HFF-Myc (cell line): ENCODE results near the gene BIRC5.

Experiments
- DNase-seq: peaks from one replicate; pipeline ENCODE4 v3.0.0-alpha.2; 2011; ENCODE audit warnings: low read depth; ENCODE audit errors: extremely low read depth
- H3K4me3 ChIP-seq: replicated peaks from 2 replicates; pipeline ENCODE4 v1.5.1; 2011; ENCODE audit warnings: low read depth, mild to moderate bottlenecking, control low read depth, low read length
- TF ChIP-seq, protein P1 (sequence below): IDR thresholded peaks from 2 replicates; pipeline ENCODE4 v1.5.1; 2012; ENCODE audit warnings: mild to moderate bottlenecking, low read depth, low read length, control low read depth; ENCODE audit errors: missing control alignments

BIRC5 gene

DNA sequence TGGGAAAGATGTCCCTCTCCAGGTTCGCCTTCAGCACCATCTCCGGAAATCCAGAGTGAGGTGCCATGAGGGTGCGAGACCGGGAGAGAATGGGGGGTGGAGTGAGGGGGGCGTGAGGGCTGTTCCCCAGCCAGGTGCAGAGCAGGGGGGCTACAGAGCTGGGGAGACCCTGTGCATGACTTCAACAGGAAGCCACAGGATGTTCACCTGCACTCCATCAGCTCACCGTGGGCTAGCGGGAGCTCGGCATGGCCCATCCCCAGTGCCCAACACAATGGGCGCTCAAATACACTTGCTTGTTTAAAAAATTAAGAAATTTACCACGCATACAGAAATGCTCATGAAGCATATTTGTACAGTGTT lies 45.1 kb downstream of the BIRC5 start:
- H3K4me3 ChIP-seq, result no peak overlapping the region
- TF ChIP-seq, protein P1, sequence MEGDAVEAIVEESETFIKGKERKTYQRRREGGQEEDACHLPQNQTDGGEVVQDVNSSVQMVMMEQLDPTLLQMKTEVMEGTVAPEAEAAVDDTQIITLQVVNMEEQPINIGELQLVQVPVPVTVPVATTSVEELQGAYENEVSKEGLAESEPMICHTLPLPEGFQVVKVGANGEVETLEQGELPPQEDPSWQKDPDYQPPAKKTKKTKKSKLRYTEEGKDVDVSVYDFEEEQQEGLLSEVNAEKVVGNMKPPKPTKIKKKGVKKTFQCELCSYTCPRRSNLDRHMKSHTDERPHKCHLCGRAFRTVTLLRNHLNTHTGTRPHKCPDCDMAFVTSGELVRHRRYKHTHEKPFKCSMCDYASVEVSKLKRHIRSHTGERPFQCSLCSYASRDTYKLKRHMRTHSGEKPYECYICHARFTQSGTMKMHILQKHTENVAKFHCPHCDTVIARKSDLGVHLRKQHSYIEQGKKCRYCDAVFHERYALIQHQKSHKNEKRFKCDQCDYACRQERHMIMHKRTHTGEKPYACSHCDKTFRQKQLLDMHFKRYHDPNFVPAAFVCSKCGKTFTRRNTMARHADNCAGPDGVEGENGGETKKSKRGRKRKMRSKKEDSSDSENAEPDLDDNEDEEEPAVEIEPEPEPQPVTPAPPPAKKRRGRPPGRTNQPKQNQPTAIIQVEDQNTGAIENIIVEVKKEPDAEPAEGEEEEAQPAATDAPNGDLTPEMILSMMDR, result no peak

DNA sequence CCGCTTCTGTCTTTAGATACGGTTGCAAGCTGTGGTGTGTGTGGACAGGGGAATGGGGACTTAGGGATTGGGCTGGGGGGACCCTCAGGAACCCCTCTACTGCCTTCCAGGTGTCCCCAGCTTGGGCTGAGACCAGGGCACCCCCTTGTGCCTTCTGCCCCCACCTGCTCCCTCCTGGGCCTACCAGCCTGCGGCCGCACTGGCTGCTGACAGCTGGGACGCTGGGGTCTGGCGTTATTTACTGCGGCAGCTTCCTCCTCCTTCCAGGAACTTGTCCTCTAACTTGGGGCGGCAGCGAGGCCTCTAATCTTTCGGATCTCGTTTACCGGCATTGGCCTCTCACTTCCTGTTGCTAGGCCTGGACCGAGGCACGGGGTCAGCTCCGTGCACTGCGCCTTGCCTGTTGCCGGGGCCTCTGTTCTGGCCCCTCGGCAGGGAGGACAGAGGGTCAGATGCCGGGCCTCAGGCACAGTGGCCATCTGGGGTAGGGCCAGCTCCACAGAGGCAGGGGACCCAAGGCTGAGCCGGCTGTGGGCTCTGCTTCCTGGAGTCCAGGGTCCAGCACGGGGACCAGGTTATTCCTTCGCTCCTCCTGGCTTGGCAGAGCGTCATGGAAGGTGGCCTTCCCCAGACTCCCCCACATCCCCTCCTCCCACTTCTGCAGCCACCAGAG lies 49.1 kb downstream of the BIRC5 start:
- H3K4me3 ChIP-seq, result no peak overlapping the region
- DNase-seq, result no peak
- TF ChIP-seq, protein P1, result no peak

More for the DNA sequence above, 45.1 kb downstream of the BIRC5 start:
- DNase-seq, result no peak

DNA sequence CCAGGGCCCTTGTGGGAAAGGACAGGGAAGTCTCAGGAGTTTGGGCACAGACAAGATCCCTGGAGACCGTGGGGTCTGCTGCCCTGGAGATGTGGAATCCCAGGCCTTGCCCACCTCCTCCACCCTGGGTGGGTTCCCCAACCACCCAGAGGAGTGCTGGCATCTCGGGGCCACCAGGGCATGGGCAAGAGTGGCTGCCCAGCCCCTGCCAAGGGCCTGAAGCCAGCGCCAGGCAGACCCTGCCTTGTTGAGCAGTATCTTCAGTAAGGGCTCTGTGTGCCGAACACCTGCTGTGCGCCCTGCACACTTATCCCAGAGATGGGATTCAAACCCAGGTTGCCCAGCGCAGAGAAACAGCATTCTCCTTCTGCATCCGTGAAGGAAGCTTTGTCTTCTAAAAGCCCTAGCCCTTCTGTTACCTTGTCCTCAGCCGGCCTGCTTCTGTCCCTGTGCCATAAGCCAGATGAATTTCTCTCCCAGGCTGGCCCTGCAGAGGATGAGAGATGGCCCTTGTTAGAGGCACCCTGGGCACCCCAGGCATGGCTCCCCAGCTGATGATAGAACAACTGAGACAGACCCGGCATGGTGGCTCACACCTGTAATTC lies 49.8 kb downstream of the BIRC5 start:
- H3K4me3 ChIP-seq, result no peak overlapping the region
- TF ChIP-seq, protein P1, result no peak
- DNase-seq, result no peak

DNA sequence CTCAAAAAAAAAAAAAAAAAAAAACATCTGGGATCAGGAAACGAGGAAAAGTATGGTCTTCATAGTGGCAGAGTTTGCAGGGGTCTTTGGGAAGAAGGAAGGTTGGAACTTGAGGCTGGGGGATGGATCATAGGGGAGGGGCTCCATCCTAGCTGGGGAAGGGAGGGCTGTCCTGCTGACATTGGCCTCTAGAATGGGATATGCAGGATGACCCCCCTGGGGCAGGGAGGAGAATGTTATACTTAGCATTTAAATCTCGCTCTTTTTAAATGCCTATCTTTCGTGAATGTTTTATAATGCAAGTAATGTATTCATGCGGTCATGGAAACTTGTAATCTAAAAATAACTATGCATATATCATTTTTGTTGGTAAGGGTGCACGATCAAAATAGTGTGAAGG lies 50.5 kb downstream of the BIRC5 start:
- TF ChIP-seq, protein P1, result no peak
- H3K4me3 ChIP-seq, result no peak overlapping the region
- no peak for DNase-seq

DNA sequence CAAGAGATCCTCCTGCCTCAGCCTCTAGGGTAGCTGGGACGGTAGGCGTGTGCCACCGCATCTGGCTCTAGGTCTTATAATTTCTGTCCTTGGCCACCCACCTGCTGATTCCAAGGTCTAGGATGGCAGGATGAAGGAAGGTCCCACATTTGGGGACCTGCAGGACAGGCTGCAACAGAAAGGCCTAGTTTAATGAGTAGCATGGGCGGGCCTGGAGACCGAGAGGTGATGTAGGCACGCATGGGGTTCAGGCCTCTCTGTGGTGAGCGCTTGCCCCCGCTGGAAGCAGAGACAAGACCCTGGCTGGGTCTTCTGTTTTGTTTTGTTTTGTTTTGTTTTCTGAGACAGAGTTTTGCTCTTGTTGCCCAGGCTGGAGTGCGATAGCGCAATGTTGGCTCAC lies 51.1 kb downstream of the BIRC5 start:
- TF ChIP-seq, protein P1, result no peak
- DNase-seq, result no peak
- H3K4me3 ChIP-seq, result no peak overlapping the region

DNA sequence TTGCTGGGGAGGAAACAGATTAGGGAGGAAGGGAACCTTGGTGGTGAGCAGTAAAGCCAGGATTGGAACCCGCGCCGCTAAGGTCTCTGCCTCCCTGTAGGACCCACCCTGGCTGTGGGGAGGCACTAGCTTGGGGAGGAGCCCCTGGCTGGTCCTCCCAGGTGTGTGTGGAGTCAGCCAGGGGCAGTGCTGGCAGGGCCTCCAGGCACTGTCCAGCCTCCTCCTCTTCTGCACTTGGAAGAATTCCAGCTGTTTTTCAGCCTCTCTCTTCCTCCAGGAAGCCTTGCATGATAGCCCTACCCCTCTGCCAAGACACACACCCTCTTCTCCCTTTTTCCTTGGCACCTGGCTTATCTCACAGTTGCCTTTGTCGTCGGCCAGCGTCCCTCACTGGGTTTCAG lies 52.2 kb downstream of the BIRC5 start:
- TF ChIP-seq, protein P1, result no peak
- H3K4me3 ChIP-seq, result no peak overlapping the region
- no peak for DNase-seq
